WTC11 (cell line): ENCODE measurements around the gene IPO9. TPM values are rescaled to one million over a fixed set of nuclear protein-coding genes. Genes with fewer than 3 reads are reported as not detected.

Experiments used
- ATAC-seq: fragments of 200-7000 bp; cut with Tn5 transposase; 2 replicates; pipeline ENCODE4 v1.10.0; 2021; ENCODE audit warnings: mild to moderate bottlenecking, moderate library complexity
- CTCF ChIA-PET: fragments of 300-600 bp; sonication (Branson Sonifier 250); formaldehyde crosslinking; loops from one replicate; lab custom pipeline; 2021; ENCODE audit warnings: antibody characterized with exemption; lab: Charles Lee
- POLR2A ChIA-PET: fragments of 350-600 bp; sonication (Branson Sonifier 250); formaldehyde crosslinking; loops from one replicate; lab custom pipeline; 2021; ENCODE audit warnings: antibody characterized with exemption; lab: Charles Lee
- DNase-seq: peaks from one replicate; pipeline ENCODE4 v3.0.0; 2021; ENCODE audit warnings: low spot score
- H3K27ac Mint-ChIP-seq: 2 replicates; pipeline ENCODE4 v1.8.0; 2021; ENCODE audit warnings: mixed read lengths
- H3K27me3 Mint-ChIP-seq: 2 replicates; pipeline ENCODE4 v1.8.0; 2021; ENCODE audit warnings: low read depth, mild to moderate bottlenecking, moderate library complexity, mixed read lengths
- H3K36me3 Mint-ChIP-seq: 2 replicates; pipeline ENCODE4 v1.8.0; 2021; ENCODE audit warnings: mixed read lengths
- H3K4me1 Mint-ChIP-seq: 2 replicates; pipeline ENCODE4 v1.8.0; 2022; ENCODE audit warnings: mixed read lengths
- H3K4me3 Mint-ChIP-seq: 2 replicates; pipeline ENCODE4 v1.8.0; 2021; ENCODE audit warnings: mild to moderate bottlenecking, moderate library complexity, mixed read lengths
- H3K9me3 Mint-ChIP-seq: 2 replicates; pipeline ENCODE4 v1.8.0; 2021; ENCODE audit warnings: mixed read lengths
- AR ChIP-seq: fragments of 250-450 bp; sonication (Bioruptor Pico); IDR thresholded peaks from 2 replicates; pipeline ENCODE4 v1.9.0; 2021; ENCODE audit warnings: mild to moderate bottlenecking
- ATF1 ChIP-seq: sonication (generic); formaldehyde crosslinking; IDR thresholded peaks from 2 replicates; pipeline ENCODE4 v1.8.1; 2023; ENCODE audit warnings: mild to moderate bottlenecking, moderate library complexity, missing genetic modification reagents
- CREM ChIP-seq: sonication (generic); formaldehyde crosslinking; IDR thresholded peaks from 2 replicates; pipeline ENCODE4 v1.8.1; 2022; ENCODE audit warnings: mild to moderate bottlenecking, missing genetic modification reagents, moderate library complexity
- CTCF ChIP-seq: fragments of 200-600 bp; IDR thresholded peaks from 2 replicates; pipeline ENCODE4 v1.8.0; 2022; ENCODE audit warnings: antibody characterized with exemption
- EMX1 ChIP-seq: fragments of 250-450 bp; sonication (Bioruptor Pico); IDR thresholded peaks from 2 replicates; pipeline ENCODE4 v1.8.0; 2021; ENCODE audit warnings: mild to moderate bottlenecking
- ERG ChIP-seq: fragments of 250-450 bp; sonication (Bioruptor Pico); IDR thresholded peaks from 2 replicates; pipeline ENCODE4 v1.8.0; 2021; ENCODE audit warnings: mild to moderate bottlenecking
- GABPB1 ChIP-seq: sonication (generic); formaldehyde crosslinking; IDR thresholded peaks from 2 replicates; pipeline ENCODE4 v1.8.1; 2023; ENCODE audit warnings: mild to moderate bottlenecking, missing genetic modification reagents
- GRHL2 ChIP-seq: fragments of 250-450 bp; sonication (Bioruptor Pico); IDR thresholded peaks from 2 replicates; pipeline ENCODE4 v1.8.0; 2022; ENCODE audit warnings: mild to moderate bottlenecking, moderate library complexity; ENCODE audit not compliant: insufficient replicate concordance, severe bottlenecking
- JAZF1 ChIP-seq: fragments of 250-450 bp; sonication (Bioruptor Pico); IDR thresholded peaks from 2 replicates; pipeline ENCODE4 v1.9.0; 2021; ENCODE audit warnings: moderate library complexity, mild to moderate bottlenecking, inconsistent platforms
- NFE2L1 ChIP-seq: sonication (generic); formaldehyde crosslinking; IDR thresholded peaks from 2 replicates; pipeline ENCODE4 v1.8.1; 2023; ENCODE audit warnings: missing genetic modification reagents
- NR3C1 ChIP-seq: sonication (generic); formaldehyde crosslinking; conservative IDR thresholded peaks from 2 replicates; pipeline ENCODE4 v1.8.1; 2023; ENCODE audit warnings: low read depth, mild to moderate bottlenecking, missing genetic modification reagents
- PRRX2 ChIP-seq: fragments of 250-450 bp; sonication (Bioruptor Pico); IDR thresholded peaks from 2 replicates; pipeline ENCODE4 v1.8.0; 2021; ENCODE audit warnings: mild to moderate bottlenecking
- RORB ChIP-seq: fragments of 250-450 bp; sonication (Bioruptor Pico); IDR thresholded peaks from 2 replicates; pipeline ENCODE4 v1.9.0; 2021; ENCODE audit warnings: mild to moderate bottlenecking
- USF1 ChIP-seq: sonication (generic); formaldehyde crosslinking; IDR thresholded peaks from 2 replicates; pipeline ENCODE4 v1.8.0; 2022; ENCODE audit warnings: mild to moderate bottlenecking, missing genetic modification reagents
- total RNA-seq: library from RNA; stranded (reverse); gene quantifications from 3 replicates; pipeline ENCODE4 v1.2.3, GENCODE V29; 2021

IPO9 gene
- total RNA-seq, 1 experiment from 2014 or later = 97.2 TPM

- Mint-ChIP-seq H3K4me3 (no peak overlapping the region), H3K27me3 (no peaks in the 10 kb centered on the region), H3K36me3 (peaks cover 62% of the 10 kb centered on the region), H3K4me1 (no peaks in the 10 kb centered on the region), H3K27ac (no peak overlapping the region), H3K9me3 (no peaks in the 10 kb centered on the region)
- CTCF ChIA-PET = interaction anchor here (0.6 to 11.2 kb wide), 83 partner anchors 9 to 431 kb away, joined by 3 to 378 read pairs (median 6); partner anchors contain the start of genes IPO9, NAV1 and PHLDA3
- ATAC-seq (peak; percentile 96), DNase-seq (peak; percentile 85)
- TF ChIP-seq CTCF = peak; percentile 82
- no peak for TF ChIP-seq PRRX2 (CRISPR knock-in tag)
- POLR2A ChIA-PET = no interaction called here
Measured at GRCh38 chr1:201792534-201793305, 36.2 kb upstream of the IPO9 start.

GRCh38 chr1:201793306-201793925, 35.5 kb upstream of the IPO9 start:
- peaks cover 60% of the 10 kb centered on the region for H3K36me3 Mint-ChIP-seq
- ChIA-PET CTCF (interaction anchor here (0.7 to 11.2 kb wide), 73 partner anchors 8 to 358 kb away, joined by 3 to 378 read pairs (median 7); partner anchors contain the start of genes IPO9, NAV1 and PHLDA3), POLR2A (no interaction called here)
- ATAC-seq (no peak), DNase-seq (no peak)
- no peaks in the 10 kb centered on the region for H3K9me3 Mint-ChIP-seq
- no peaks in the 10 kb centered on the region for H3K27me3 Mint-ChIP-seq
- no peak overlapping the region for H3K4me3 Mint-ChIP-seq
- TF ChIP-seq ATF1 (CRISPR knock-in tag) (no peak), ERG (CRISPR knock-in tag) (no peak), RORB (CRISPR knock-in tag) (no peak), EMX1 (CRISPR knock-in tag) (no peak), GABPB1 (no peak), CREM (CRISPR knock-in tag) (no peak), GRHL2 (no peak), JAZF1 (CRISPR knock-in tag) (no peak), NFE2L1 (CRISPR knock-in tag) (no peak), USF1 (CRISPR knock-in tag) (no peak), AR (CRISPR knock-in tag) (no peak)
- H3K4me1 Mint-ChIP-seq = no peaks in the 10 kb centered on the region
- H3K27ac Mint-ChIP-seq = no peak overlapping the region

- no peak overlapping the region for H3K27ac Mint-ChIP-seq
- no peak overlapping the region for H3K4me3 Mint-ChIP-seq
- ChIA-PET CTCF (interaction anchor here (0.6 to 11.2 kb wide), 40 partner anchors 10 to 572 kb away, joined by 3 to 378 read pairs (median 4); partner anchors contain the start of gene PHLDA3), POLR2A (interaction anchor here (0.6 to 0.7 kb wide), 2 partner anchors 229 to 234 kb away, joined by 3 read pairs; no protein-coding TSS in a partner anchor)
- H3K4me1 Mint-ChIP-seq = no peaks in the 10 kb centered on the region
- ATAC-seq = no peak; the same call in 1 of the 2 replicates
- no peaks in the 10 kb centered on the region for H3K27me3 Mint-ChIP-seq
- H3K9me3 Mint-ChIP-seq = no peaks in the 10 kb centered on the region
- peaks cover 50% of the 10 kb centered on the region for H3K36me3 Mint-ChIP-seq
- no peak for TF ChIP-seq NR3C1 (CRISPR knock-in tag)
- DNase-seq = no peak
Measured at GRCh38 chr1:201795066-201795465, 33.9 kb upstream of the IPO9 start.
